ENCODE results near the gene TPD52L2.

TPD52L2 gene

DNA sequence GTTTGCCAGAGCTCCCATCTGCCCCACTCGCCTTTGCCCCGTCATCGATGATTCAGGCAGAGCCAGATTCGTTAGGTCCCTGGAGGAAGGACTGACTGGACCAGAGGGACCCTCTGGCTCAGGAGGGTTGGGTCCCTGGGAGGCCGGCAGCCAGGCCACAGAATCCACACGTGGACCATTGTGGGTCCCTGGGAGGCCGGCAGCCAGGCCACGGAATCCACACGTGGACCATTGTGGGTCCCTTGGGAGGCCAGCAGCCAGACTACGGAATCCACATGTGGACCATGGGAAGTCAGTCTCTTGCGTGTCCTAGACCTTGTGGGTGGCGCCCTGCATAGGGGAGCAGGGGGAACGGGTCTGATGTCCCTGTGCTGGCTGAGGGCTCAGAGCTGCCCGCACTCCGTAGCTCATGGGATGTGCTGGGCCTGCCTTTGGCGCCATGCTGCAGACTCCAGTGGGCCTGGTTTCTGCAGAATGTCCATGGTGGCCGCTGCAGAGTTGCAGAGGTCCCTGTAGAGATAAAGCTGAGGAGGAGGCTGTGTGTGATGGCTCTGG lies 67.6 kb downstream of the TPD52L2 start:
- no peak for DNase-seq (ENCODE audit: low spot score)

DNA sequence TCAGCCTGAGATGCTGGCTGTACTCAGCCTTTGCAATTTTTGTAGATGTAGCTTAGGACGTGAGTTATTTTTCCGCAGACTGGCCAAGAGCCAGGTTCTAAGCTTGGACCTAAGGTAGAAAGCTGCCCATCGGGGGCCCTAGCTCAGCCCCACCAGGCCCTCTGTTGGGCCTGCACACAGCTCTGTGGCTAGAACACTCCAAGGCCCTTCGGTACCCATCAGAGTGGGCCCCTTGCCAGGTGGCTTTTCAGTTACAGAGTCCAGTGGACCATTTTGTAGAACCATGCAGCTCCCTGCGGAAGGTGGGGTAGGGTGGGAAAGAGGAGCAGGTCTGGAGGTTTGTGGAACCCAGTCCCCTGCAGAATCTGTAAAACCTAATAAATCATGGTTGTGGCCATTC lies 68.6 kb downstream of the TPD52L2 start:
- DNase-seq (ENCODE audit: low spot score) = no peak

DNA sequence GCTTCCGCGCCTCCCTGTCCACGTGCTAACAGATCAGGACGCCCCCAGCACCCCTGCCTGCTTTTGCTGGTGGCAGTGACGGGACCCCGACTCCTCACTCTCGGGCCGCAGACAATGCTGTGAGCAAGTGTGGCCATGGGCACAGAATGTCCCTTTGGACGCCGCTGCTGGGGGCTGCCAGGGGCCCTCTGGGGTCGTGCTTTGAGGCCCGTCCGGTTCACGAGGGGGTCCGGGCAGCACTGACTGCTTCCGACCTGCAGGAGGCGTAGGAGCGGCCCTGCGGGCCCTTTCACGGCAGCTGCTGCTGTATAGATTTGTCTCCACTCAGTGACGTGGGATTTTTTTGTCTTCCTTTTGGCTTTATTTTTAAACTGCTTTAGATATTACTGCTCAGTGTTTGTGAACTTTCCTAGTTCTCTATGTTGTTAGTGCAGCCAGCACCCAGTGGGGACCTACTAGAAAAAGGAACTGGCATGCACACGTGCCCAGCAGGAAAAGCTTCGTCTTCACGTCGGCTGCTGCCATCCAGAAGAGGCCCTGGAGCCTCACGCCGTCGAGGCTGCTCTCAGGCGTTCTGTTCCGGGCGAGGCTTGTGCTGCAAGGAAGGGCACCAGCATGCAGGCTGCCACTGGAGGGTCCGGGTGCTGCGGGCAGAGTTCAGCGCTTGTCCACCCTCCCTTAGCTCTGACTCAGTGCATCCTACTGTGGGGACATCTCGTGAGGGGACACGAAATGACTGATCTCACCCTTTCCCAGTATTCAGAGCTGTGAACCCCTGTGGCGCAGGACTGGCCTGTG lies 69.4 kb downstream of the TPD52L2 start:
- peak; percentile 69 for DNase-seq (ENCODE audit: low spot score)

DNA sequence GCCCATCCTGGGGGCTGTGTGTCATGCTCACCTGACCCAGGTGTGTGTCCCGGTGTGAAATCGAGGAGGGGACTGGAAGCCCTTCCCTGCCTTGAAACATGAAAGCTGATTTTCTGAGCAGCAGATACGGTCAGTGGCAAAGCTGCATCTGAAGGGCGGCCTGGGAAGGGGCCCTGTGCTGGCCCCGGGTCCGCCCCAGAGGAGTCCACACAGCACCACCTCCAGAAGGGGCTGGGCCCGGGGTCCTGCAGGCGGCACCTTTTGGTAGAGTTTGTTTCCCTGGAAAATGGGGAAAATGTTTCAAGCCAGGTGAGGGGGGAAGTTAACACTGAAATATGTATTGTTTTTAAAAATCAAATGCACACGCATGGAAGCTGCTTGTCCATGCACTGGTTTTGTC lies 70.4 kb downstream of the TPD52L2 start:
- DNase-seq (ENCODE audit: low spot score) = no peak

DNA sequence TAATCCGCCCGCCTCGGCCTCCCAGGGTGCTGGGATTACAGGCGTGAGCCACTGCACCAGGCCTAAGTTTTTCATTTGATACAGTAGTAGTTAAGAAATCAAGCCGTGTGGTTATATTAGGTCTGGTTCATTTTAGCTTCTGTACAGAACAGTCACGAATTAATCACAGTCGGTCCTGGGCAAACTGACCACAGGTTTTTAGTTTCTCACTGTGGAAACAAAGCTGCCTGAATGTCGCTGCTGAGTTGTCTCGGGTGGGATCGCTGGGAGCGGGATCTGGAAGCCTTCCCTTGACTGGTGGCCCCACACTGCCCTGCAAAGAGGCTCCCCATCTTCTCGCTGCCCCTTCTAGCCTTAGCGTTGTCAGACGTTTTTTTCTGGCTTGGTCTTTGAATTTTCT lies 72.5 kb downstream of the TPD52L2 start:
- DNase-seq (ENCODE audit: low spot score) = no peak

DNA sequence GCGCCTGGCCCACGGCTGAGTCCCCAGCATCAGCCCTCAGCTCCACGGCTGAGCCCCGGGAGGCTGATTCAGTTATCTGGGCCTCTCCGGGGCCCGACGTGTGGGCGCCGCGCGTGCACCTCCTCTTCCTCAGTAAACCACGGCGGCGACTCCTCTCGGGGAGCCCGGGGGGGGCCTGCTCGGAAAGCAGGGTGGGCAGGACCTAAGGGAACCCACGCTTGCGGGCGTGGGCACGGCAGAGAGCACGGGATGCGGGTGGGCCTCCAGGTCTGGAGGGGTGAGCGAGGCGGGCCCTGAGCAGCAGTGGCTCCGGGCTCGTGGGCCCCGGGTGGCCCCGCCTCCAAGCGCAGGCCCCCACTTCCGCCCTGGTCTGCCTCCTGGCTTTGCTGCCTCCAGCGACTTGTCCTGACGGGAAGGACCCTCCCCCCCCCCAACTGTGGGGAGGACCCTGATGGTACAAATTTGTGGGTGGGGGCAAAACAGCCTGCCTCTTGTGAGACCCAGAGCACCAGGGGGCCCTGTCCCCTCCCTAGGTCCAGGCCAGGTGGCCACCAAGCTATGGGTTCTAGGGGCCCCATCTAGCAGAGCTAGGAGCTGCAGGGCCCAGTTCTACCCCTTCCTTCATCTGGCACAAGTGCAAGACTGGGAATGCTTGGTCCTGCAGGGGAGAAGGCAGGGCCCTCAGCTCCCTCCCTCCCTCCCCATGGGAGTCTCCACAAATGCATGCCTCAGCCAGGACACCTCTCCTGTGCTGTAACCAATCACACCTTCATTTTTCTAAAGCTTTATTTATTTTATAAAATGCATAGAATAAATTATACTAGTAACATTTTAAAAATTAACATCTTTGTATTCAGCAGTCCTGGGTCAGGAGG lies 74.2 kb downstream of the TPD52L2 start:
- no peak for DNase-seq (ENCODE audit: low spot score)

DNA sequence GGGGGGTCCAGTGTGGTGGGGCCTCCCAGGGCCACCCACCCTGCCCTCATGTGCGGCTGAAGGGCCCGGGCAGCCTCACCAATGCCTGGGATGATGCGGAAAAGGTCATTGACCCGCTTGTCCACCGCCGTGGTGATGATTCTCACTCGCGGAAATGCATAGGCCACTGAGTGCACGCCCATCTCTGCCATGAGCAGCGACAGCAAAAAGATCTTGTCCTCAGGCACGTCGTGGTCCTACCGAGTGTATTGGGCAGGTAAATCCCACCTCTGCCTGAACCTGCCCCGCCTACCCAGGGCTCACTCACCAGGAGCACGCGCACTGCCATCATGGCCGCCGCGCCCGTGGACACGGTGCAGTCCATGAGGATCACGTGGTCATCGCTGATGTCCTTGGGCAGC lies 75.0 kb downstream of the TPD52L2 start:
- no peak for DNase-seq (ENCODE audit: low spot score)

DNA sequence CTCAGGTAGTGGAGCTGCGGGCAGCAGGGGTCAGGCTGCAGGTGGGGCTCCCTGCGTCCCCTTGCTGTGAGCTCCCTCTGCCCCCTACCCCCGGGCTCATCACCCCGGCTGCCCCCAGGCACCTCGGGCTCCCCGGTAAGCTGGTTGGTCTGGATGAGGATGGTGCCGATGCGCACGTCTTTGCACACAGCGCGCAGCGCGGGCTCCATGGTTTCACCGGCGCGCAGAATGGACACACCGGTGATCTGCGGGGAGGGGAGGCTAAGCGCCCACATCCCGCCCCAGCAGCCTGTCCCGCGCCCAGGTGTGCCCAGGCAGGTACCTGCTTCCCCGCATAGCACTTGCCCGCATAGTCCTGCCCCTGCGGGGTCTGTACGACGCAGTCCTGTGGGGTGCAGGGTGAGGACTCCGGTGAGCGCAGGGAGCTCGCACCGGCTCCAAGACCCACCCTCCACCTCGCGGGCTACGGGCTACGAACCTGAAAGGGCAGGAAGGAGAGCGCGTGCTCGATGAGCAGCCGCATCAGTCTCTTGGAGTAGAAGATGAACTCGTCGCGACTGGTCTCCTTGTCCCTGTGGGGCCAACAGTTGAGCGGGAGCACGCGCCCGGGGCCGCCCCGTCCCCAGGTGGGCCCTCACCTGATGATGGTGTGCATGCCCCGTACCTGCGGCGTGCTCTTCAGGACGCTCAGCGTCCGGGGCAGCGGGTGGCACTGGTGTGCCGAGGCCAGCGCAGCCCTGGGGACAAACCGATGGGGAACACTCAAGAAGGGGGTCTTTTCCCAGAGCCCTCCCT lies 75.6 kb downstream of the TPD52L2 start:
- DNase-seq (ENCODE audit: low spot score) = no peak
